HK-2 (cell line): ENCODE measurements around the gene SNX24.

Experiments used
- DNase-seq: peaks from one replicate; pipeline ENCODE4 v3.0.0-alpha.2; 2018; ENCODE audit not compliant: unreplicated experiment

Gene SNX24

DNA sequence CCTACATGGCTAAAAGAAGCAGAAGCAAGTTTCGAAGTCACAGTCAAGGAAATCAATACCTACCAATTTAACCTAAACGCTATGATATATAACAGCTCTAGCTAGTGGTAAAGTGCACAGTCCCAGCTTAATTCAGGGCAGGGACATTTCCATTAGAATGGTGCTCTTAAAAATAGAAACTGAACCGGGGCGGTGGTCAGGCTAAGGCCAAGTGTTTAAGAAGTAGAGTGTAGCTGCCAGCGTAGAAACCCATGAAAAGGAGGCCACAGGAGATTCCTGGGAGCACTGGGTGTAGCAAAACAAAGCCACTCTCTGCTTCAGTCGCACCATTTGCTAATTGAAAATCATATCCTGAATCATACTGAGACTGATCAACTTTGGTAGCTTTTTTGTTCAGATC is 162.3 kb downstream of the SNX24 start:
- DNase-seq = no peak

- no peak for DNase-seq
Measured at GRCh38 chr5:123012321-123012720, 166.9 kb downstream of the SNX24 start.

DNA sequence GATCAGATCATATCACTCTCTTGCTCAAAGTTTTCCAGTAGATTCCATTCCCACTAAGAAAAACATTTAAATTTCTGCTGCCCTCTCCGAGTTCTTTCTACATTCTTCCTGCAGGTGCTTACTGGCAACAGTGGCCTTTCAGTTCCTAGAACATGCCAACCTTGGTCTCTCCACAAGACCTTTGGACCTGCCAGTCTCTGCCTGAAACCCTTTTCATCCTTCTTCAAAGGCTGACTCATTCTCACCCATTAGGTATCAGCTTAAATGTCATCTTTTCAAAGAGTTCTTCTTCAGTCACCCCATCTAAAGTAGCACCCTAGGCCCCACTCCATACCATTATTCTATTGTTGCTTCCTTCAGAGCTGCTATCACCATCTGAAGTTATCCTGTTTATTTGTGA is 169.3 kb downstream of the SNX24 start:
- DNase-seq = no peak

DNA sequence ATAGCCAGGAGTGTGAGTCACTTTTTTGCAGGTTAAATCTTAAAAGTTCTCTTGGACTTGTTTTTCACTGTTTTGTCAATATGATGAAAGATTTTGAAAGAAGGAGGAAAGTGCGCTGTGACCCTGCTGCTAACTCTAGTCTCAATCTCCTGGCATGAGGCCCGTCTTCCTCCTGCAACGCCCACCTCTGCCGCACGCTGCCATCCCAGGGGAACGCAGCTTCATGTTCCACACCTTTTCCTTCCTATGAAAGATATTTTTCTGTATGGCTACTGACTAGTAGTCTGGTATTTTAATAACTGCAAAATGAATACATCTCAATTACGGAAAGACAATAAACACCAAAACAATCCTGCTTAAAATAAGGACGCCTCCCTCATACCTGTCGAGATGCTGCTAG is 182.8 kb downstream of the SNX24 start:
- DNase-seq = no peak

DNA sequence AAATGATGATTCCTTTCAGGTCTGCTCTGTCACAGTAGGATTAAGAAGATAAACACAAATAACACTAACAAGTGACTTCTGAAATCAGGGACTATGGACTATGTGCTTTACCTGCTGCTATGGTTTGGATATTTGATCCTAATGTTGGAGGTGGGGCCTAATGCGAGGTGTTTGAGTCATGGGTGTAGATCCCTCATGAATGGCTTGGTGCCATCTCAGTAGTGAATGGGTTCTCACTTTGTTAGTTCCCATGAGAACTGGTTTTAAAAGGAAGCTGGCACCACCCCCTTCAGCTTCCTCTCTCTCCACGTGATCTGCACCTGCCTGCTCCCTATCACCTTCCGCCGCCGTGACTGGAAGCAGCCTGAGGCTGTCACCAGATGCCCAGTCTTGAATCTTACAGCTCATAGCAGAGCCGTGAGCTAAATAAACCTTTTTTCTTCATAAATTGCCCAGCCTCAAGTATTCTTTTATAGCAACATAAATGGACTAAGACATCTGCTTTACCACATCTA is 187.8 kb downstream of the SNX24 start:
- DNase-seq = no peak

GRCh38 chr5:123035360-123035917 is 190.0 kb downstream of the SNX24 start:
- peak; percentile 8 for DNase-seq

GRCh38 chr5:123035918-123036390 is 190.5 kb downstream of the SNX24 start:
- peak; percentile 60 for DNase-seq

GRCh38 chr5:123036391-123037103 is 191.1 kb downstream of the SNX24 start, which contains the start of gene PPIC:
TSS of gene PPIC (minus strand) at chr5:123036725. CDS start at chr5:123036625, 100 bp downstream.
- DNase-seq = peak; percentile 83

GRCh38 chr5:123037104-123037418 is 191.6 kb downstream of the SNX24 start:
- DNase-seq = no peak

DNA sequence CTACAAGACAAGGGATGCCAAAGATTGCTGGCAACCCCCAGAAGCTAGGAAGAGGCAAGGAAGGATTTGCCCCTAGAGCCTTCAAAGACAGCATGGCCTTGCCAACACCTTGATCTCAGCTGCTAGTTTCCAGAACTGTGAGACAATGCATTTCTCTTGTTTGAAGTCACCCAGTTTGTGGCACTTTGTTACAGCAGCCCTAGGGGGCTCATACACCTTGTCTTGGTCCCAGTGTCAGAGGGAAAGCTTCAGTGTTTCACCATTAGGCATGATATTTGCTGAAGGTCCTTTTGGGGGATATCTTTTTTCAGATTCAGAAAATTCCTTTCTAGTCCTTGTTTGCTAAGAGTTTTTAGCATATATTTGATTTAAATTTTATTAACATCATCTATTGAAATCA is 194.3 kb downstream of the SNX24 start:
- no peak for DNase-seq

GRCh38 chr5:123044926-123045617 is 199.7 kb downstream of the SNX24 start:
- no peak for DNase-seq

DNA sequence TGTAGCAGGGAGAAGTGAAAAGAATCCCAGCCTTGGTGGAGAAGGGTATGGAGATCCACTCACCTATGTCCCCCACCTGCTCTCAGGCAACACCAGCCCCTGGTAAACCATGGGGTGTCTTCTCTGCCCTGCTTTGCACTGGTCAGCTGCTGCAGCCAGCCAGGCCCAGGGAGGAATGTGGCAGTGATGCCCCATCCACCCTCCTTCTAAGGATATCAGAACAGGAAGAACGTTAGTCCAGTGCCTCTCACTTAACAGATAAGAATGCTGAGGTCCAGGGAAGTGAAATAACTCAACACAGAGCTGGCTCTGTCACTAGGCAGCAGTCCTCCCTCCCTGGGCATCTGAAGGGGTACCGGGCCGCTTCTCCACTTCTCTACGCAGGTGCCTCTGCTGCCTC is 200.8 kb downstream of the SNX24 start:
- no peak for DNase-seq

DNA sequence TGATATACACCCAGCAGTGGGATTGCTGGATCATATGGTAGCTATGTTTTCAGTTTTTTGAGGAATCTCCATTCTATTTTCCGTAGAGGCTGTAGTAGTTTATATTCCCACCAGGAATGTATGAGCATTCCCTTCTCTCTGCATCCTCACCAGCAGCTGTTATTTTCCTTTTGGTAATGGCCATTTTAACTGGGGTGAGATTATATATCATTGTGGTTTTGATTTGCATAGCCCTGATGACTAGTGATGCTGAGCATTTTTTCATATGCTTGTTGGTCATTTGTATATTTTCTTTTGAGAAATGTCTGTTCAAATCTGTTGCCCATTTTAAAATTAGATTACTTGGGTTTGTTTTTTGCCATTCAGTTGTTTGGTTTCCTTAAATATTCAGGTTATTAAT is 202.3 kb downstream of the SNX24 start:
- DNase-seq = no peak

DNA sequence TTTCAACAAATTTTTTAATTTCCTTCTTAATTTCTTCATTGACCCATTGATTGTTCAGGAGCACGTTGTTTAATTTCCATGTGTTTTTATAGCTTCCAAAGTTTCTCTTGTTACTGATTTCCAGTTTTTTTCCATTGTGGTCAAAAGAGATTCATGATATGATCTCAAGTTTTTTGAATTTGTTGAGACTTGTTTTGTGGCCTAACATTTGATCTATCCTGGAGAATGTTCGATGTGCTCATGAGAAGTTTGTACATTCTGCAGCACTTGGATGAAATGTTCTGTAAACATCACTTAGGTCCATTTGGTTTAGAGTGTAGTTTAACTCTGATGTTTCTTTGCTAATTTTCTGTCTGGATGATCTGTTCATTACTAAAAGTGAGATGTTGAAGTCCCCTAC is 205.8 kb downstream of the SNX24 start:
- DNase-seq = no peak
